GM23338 (cell line): ENCODE data around the gene CDC73. TPM values are rescaled to one million over a fixed set of nuclear protein-coding genes. Genes with fewer than 3 reads are reported as not detected.

ENCODE experiments used
- ATAC-seq: fragments of 200-7000 bp; cut with Tn5 transposase; 3 replicates; pipeline ENCODE4 v1.9.1; 2020
- DNase-seq: peaks from one replicate; pipeline ENCODE4 v3.0.0-alpha.2; 2015; ENCODE audit warnings: low spot score
- H2AFZ ChIP-seq: fragments of 200-600 bp; sonication (generic); 2 replicates; pipeline ENCODE4 v1.8.0; 2016; ENCODE audit warnings: antibody characterized with exemption, mild to moderate bottlenecking, moderate library complexity
- H3F3A ChIP-seq: fragments of 200-600 bp; sonication (generic); replicated peaks from 2 replicates; pipeline ENCODE4 v1.8.0; 2017; ENCODE audit warnings: antibody characterized with exemption, mixed run types, low read depth
- H3K27ac ChIP-seq: fragments of 200-600 bp; sonication (generic); 2 replicates; pipeline ENCODE4 v1.6.1; 2016; ENCODE audit warnings: low read depth
- H3K27me3 ChIP-seq: fragments of 200-600 bp; sonication (generic); 2 replicates; pipeline ENCODE4 v1.8.0; 2016; ENCODE audit warnings: mild to moderate bottlenecking, mixed run types, moderate library complexity; ENCODE audit not compliant: insufficient read depth
- H3K36me3 ChIP-seq: fragments of 200-600 bp; sonication (generic); 2 replicates; pipeline ENCODE4 v1.8.0; 2016; ENCODE audit warnings: mild to moderate bottlenecking; ENCODE audit not compliant: insufficient read depth
- H3K4me1 ChIP-seq: fragments of 200-600 bp; sonication (generic); 2 replicates; pipeline ENCODE4 v1.8.0; 2016; ENCODE audit warnings: mild to moderate bottlenecking, moderate library complexity; ENCODE audit not compliant: insufficient read depth
- H3K4me2 ChIP-seq: fragments of 200-600 bp; sonication (generic); 2 replicates; pipeline ENCODE4 v1.7.1; 2017; ENCODE audit warnings: mixed run types
- H3K4me3 ChIP-seq: fragments of 200-600 bp; sonication (generic); 2 replicates; pipeline ENCODE4 v1.6.1; 2016; ENCODE audit warnings: mixed run types
- H3K79me2 ChIP-seq: fragments of 200-600 bp; sonication (generic); replicated peaks from 2 replicates; pipeline ENCODE4 v1.8.0; 2017; ENCODE audit warnings: mild to moderate bottlenecking; ENCODE audit not compliant: insufficient read depth
- H3K9me2 ChIP-seq: fragments of 200-600 bp; sonication (generic); 2 replicates; pipeline ENCODE4 v1.8.0; 2017; ENCODE audit not compliant: insufficient read depth
- H4K20me1 ChIP-seq: fragments of 200-600 bp; sonication (generic); replicated peaks from 2 replicates; pipeline ENCODE4 v1.8.0; 2017; ENCODE audit warnings: mild to moderate bottlenecking; ENCODE audit not compliant: insufficient read depth
- H3K27ac Mint-ChIP-seq: 2 replicates; pipeline ENCODE4 v1.8.0; 2020; ENCODE audit warnings: inconsistent platforms, mild to moderate bottlenecking, moderate library complexity, mixed read lengths
- H3K27me3 Mint-ChIP-seq: 3 replicates; pipeline ENCODE4 v1.8.0; 2022; ENCODE audit warnings: low read depth, mild to moderate bottlenecking, moderate library complexity, mixed read lengths, inconsistent platforms; ENCODE audit not compliant: insufficient read depth, poor library complexity
- H3K36me3 Mint-ChIP-seq: 3 replicates; pipeline ENCODE4 v1.8.0; 2021; ENCODE audit warnings: low read depth, mild to moderate bottlenecking, inconsistent platforms, moderate library complexity, mixed read lengths
- H3K4me1 Mint-ChIP-seq: 3 replicates; pipeline ENCODE4 v1.8.0; 2020; ENCODE audit warnings: mild to moderate bottlenecking, inconsistent platforms, mixed read lengths
- H3K4me3 Mint-ChIP-seq: 3 replicates; pipeline ENCODE4 v1.8.0; 2021; ENCODE audit warnings: moderate library complexity, mild to moderate bottlenecking, inconsistent platforms, mixed read lengths
- H3K9me3 Mint-ChIP-seq: 3 replicates; pipeline ENCODE4 v1.8.0; 2020; ENCODE audit warnings: moderate library complexity, mild to moderate bottlenecking, inconsistent platforms, mixed read lengths
- CREB1 ChIP-seq: fragments of 250-450 bp; sonication (Bioruptor Pico); IDR thresholded peaks from 2 replicates; pipeline ENCODE4 v1.5.0; 2020; ENCODE audit warnings: low read depth, mild to moderate bottlenecking, moderate library complexity
- ETS1 ChIP-seq: IDR thresholded peaks from 2 replicates; pipeline ENCODE4 v1.6.1; 2016; ENCODE audit warnings: antibody characterized with exemption
- EZH2 ChIP-seq: fragments of 200-600 bp; sonication (generic); IDR thresholded peaks from one replicate; pipeline ENCODE4 v1.8.0; 2017; ENCODE audit warnings: antibody characterized with exemption, mild to moderate bottlenecking, low read depth; ENCODE audit not compliant: unreplicated experiment
- EZH2phosphoT487 ChIP-seq: fragments of 200-600 bp; sonication (generic); IDR thresholded peaks from one replicate; pipeline ENCODE4 v1.8.1; 2018; ENCODE audit warnings: antibody characterized with exemption; ENCODE audit not compliant: unreplicated experiment
- JUNB ChIP-seq: IDR thresholded peaks from one replicate; pipeline ENCODE4 v1.6.1; 2016; ENCODE audit warnings: antibody characterized with exemption; ENCODE audit not compliant: unreplicated experiment
- NANOG ChIP-seq: IDR thresholded peaks from 2 replicates; pipeline ENCODE4 v1.6.1; 2016; ENCODE audit warnings: antibody characterized with exemption, borderline replicate concordance
- POLR2AphosphoS5 ChIP-seq: IDR thresholded peaks from 2 replicates; pipeline ENCODE4 v1.6.1; 2016; ENCODE audit warnings: antibody characterized with exemption, low read depth
- REST ChIP-seq: IDR thresholded peaks from one replicate; pipeline ENCODE4 v1.6.1; 2018; ENCODE audit warnings: antibody characterized with exemption; ENCODE audit not compliant: unreplicated experiment
- STAT1 ChIP-seq: IDR thresholded peaks from one replicate; pipeline ENCODE4 v1.6.1; 2016; ENCODE audit warnings: antibody characterized with exemption; ENCODE audit not compliant: unreplicated experiment
- ZNF114 ChIP-seq: fragments of 250-450 bp; sonication (Bioruptor Pico); IDR thresholded peaks from 2 replicates; pipeline ENCODE4 v1.5.0; 2020; ENCODE audit warnings: mild to moderate bottlenecking, moderate library complexity
- ZNF331 ChIP-seq: fragments of 250-450 bp; sonication (Bioruptor Pico); IDR thresholded peaks from 2 replicates; pipeline ENCODE4 v1.5.0; 2020; ENCODE audit warnings: low read depth, mild to moderate bottlenecking, moderate library complexity
- ZNF462 ChIP-seq: fragments of 250-450 bp; sonication (Bioruptor Pico); IDR thresholded peaks from 2 replicates; pipeline ENCODE4 v1.5.0; 2020; ENCODE audit warnings: mild to moderate bottlenecking, moderate library complexity
- polyA plus RNA-seq: library from polyadenylated mRNA; unstranded; fragments of >200 nt; fragmentation: Nextera tagmentation; extraction: Ambion mirVana; gene quantifications from 2 replicates; pipeline ENCODE4 v1.2.1, GENCODE V29; 2016
- total RNA-seq: library from RNA; depleted of rRNA; stranded (reverse); fragments of >200 nt; shearing (Covaris generic); gene quantifications from 2 replicates; pipeline ENCODE4 v1.2.3, GENCODE V29; 2014
- TF ChIP-seq, protein P1 (sequence below), 2 experiments: fragments of 200-600 bp in 1 of 2; sonication (generic) in 1 of 2; conservative IDR thresholded peaks; 2 replicates each; pipeline versions ENCODE4 v1.5.1 to v1.6.1; 2016 to 2017; ENCODE audit warnings: antibody characterized with exemption in 2 of 2, low read depth in 2 of 2, mild to moderate bottlenecking in 2 of 2, moderate library complexity in 1 of 2

CDC73 gene
- total and polyA plus RNA-seq, 2 experiments from 2014 or later, result 40.4 to 63.2 TPM

DNA sequence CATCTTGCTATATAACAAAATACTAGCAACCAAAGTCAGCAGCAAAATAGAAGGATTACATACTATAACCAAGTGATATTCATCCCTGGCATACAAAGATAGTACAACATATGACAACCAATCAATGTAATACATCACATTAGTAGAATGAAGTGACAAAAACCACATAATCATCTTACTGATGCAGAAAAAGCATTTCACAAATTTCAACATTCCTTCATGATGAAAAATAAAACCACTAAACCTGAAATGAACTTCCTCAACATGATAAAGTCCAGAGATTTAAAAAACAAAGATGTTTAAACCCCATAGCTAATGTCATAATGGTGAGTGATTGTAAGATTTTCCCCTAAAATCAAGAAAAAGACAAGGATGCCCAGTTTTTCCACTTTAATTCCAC is 43.8 kb upstream of the CDC73 start:
- Mint-ChIP-seq H3K4me1 (no peaks in the 10 kb centered on the region), H3K27me3 (no peaks in the 10 kb centered on the region), H3K27ac (no peak overlapping the region), H3K4me3 (no peak overlapping the region), H3K36me3 (peaks cover 54% of the 10 kb centered on the region), H3K9me3 (peaks cover 2% of the 10 kb centered on the region; the same call in 2 of the 3 replicates)
- DNase-seq (no peak), ATAC-seq (no peak)
- Histone ChIP-seq H4K20me1 (0 out of 2 replicates have a peak, but pooled peaks cover 3% of the 10 kb centered on the region), H2AFZ (no peak overlapping the region), H3K9me2 (no peaks in the 10 kb centered on the region), H3K79me2 (peaks cover 31% of the 10 kb centered on the region), H3K27me3 (no peaks in the 10 kb centered on the region), H3K36me3 (peaks cover 35% of the 10 kb centered on the region), H3K4me2 (no peak overlapping the region), H3F3A (no peaks in the 10 kb centered on the region), H3K4me1 (no peaks in the 10 kb centered on the region; the same call in 1 of the 2 replicates), H3K27ac (no peak overlapping the region), H3K4me3 (no peak overlapping the region)
- TF ChIP-seq, protein P1, sequence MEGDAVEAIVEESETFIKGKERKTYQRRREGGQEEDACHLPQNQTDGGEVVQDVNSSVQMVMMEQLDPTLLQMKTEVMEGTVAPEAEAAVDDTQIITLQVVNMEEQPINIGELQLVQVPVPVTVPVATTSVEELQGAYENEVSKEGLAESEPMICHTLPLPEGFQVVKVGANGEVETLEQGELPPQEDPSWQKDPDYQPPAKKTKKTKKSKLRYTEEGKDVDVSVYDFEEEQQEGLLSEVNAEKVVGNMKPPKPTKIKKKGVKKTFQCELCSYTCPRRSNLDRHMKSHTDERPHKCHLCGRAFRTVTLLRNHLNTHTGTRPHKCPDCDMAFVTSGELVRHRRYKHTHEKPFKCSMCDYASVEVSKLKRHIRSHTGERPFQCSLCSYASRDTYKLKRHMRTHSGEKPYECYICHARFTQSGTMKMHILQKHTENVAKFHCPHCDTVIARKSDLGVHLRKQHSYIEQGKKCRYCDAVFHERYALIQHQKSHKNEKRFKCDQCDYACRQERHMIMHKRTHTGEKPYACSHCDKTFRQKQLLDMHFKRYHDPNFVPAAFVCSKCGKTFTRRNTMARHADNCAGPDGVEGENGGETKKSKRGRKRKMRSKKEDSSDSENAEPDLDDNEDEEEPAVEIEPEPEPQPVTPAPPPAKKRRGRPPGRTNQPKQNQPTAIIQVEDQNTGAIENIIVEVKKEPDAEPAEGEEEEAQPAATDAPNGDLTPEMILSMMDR (conservative IDR thresholded peaks at IDR 0.05; ENCODE audit: low read depth in 2 of 2), result no peak
- TF ChIP-seq STAT1, result no peak
- no peak for TF ChIP-seq NANOG
- no peak for TF ChIP-seq ZNF331 (CRISPR knock-in tag)
- TF ChIP-seq REST, result no peak
- TF ChIP-seq JUNB, result no peak
- no peak for TF ChIP-seq EZH2phosphoT487
- TF ChIP-seq ZNF114 (CRISPR knock-in tag), result no peak
- TF ChIP-seq ETS1, result no peak
- no peak for TF ChIP-seq CREB1 (CRISPR knock-in tag)
- no peak for TF ChIP-seq EZH2
- no peak for TF ChIP-seq POLR2AphosphoS5
- TF ChIP-seq ZNF462 (CRISPR knock-in tag), result no peak
